Cortex of kidney (tissue), 1 donor: ENCODE results near the gene ATP11A.
"Not testable (repeated sequence)": the region's sequence is repeated elsewhere in the genome, so short reads cannot be mapped to it uniquely, and the experiment has no call there.

ENCODE experiments used
- DNase-seq: peaks from one replicate; lab custom pipeline; 2025; lab: John Stamatoyannopoulos, UW

ATP11A gene

DNA sequence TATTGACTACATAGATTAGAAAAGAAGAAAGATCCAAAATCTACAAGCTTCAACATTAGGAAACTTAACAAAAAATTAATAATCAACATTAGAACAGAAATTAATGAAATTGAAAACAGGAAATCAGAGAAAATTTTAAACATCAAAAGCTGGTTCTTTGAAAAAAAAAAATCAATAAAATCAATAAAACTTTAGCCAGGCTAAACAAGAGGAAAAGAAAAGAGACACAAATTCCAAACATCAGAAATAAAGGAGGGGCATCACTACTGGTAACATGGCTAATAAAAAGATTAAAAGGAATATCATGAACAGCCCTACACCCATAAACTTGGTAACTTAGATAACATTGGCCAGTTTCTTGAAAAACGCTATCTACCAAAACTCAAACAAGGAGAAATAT, 110.2 kb downstream of the ATP11A start:
- no peak for DNase-seq

DNA sequence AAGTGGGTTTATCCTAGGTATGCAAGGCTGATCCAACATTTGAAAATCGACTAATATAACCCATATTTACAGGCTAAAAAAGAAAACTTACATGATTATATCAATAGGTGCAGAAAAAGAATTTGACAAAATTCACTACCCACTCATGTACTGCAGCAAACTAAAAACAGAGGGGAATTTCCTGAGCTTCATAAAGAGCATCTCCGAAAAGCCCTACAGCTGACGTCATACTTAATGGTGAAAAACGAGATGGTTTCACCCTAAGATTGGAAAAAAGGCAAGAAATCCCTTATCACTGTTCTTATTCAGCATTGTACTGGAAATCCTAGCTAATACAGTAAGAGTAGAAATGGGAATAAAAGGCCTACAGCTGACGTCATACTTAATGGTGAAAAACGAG, 111.0 kb downstream of the ATP11A start:
- not testable (repeated sequence) for DNase-seq

DNA sequence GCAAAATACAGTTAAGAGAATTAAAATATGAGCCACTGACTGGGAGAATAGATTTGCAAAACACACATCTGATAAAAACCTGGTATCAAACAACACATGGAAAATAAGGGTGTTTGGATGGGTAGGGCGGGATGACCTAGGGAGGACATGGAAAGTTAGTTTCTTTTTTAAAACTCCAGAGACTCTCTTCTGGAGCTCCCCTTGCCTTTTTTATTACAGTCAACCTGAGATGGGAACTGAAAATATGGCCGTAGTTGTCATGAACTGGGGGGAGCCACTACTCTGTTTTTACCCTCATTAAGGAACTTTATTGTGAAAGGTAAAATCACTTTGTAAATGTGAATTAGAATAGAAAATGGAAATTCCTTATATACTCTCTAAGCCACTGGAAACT, 113.0 kb downstream of the ATP11A start:
- DNase-seq: no peak

DNA sequence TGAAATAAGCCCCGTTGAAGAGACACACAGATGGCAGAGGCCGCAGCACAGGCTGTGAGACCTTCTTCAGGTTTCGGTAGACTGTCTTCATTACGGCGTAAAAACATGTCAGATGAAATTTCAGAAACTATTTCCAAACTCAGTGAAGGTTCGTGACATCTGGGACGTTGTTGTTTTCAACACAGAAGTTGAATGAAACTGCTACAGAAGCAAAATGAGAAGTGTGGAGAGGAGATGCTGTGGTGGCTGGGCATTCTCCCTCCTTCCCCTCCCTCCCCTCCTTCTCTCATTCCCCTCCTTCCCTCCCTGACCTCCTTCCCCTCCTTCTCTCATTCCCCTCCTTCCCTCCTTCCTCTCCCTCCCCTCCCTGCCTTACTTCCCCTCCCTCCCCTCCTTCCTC, 113.6 kb downstream of the ATP11A start:
- no peak for DNase-seq

DNA sequence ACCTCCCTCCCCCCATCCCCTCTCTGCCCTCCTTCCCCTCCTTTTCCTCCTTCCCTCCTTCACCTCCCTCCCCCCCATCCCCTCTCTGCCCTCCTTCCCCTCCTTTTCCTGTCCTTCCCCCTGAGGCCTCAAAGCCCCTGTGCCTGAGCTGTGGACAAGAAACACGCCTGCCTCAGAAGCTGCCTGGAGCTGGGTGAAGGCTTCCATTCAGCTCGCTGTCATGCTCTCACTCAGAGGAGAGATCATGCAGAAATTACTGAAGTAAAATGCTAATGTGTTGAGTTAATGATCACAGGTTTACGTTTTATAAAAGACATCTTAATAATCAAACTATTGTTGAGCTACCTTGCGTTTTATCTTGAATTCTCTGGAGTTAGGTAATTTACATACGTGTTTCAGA, 114.5 kb downstream of the ATP11A start:
- no peak for DNase-seq

DNA sequence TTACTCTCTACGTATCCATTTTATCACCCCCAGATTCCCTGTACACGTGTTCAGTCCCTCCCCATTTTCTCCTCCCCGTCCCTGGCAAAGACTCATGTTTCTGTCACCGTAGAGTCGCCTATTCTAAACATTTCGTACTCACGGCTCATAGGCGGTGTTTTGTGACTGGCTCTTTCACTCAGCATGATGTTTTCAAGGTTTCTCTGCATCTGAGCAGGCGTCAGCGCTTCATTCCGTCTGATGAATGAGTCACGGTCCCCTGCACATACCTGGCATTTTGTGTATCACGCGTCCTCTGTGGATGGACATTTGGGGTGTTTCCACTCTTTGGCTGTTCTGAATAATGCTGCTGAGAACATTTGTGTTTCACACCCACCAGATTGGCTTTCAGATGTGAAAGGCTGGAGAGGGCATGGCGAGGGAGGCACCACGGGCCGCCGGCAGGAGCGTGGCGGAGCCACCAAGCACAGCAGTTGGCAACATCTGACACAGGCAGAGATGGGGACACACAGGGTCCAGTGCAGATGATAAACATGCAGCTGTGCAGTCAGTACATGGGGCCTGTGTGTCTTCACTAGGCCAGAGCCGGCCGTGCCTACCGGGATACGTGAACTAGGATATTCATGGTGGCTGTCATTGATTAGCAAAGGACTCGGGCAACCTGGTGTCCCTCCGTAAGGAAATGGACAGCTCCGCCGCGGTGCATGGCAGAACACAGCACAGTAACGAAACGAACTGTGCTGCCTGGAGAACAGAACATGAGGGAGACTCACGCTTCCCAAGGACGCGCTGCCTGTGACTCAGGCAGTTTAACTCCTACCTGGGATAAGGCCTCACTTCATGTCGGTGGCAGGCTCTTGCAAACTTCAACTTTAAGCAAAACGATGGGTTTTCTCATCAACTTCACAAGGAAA, 117.2 kb downstream of the ATP11A start:
- no peak for DNase-seq

DNA sequence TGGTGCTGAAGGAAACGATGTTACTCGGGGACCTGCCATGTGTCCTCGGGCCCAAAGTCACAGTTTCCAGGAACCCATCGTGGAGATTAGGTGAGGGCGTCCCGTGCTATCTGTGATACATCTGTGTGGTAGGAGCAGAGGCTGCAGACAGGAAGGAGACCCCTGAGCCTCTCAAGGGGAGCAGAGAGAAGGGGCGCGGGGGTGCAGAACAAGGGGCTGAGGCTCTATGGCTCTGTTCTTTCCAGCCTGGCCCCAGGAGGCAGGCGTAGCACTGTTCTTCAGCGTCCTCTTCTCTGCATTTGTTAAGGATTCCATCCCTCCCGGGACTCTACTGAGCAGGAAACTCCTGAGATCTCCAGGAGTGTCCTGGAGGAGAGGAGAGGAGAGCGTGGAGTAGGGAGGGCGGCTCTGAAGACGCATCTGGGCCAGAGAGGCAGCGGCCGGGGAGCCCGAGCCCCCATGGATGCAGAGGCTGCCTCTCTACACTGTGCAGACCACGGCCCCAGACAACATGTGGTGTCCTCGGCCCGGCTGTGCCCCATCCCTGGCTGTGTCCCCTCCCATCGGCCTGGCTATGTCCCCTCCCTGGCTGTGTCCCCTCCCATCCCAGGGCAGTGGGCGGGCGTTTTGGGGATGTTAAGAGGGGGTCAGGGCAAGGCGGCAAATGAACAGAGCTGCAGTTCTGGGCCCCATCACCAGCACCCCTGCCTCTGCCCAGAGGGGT, 118.0 kb downstream of the ATP11A start:
- DNase-seq: no peak

DNA sequence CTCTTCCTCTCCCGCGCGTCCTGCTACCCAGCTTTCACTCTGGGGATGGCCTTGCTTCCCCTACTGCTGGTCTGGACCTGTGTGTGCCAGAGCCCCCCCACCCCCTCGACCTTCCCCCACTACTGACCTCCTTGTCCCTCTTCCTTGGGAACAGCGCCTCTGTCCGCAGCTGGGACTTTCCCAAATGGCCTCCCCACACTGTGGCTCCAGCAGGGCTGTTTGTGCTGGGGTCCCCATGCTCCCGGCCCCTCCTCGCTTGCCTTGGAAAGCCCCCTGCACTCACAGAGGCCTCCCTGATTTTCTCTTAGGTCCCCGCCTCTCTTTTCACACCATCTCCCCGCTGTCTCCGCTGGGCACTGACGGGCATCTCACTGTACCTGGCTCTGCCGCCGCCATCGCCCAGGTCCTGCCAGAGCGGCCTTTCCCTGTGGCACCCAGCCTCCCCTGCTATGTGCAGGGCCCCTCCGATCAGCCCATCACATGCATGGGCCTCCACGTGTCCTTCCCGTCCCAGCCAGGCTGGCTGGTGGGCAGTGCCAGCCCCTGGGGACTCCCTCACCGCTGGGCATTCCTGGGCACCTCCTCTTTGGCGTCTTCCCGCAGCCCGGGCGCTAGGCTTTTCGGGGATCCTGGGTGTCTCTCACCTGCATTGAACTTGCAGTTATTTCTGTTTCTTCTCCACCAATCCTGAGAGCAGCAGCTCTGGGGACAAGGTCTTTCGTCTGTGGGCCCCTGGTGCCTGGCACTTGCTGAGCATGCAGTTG, 118.7 kb downstream of the ATP11A start:
- DNase-seq: no peak

DNA sequence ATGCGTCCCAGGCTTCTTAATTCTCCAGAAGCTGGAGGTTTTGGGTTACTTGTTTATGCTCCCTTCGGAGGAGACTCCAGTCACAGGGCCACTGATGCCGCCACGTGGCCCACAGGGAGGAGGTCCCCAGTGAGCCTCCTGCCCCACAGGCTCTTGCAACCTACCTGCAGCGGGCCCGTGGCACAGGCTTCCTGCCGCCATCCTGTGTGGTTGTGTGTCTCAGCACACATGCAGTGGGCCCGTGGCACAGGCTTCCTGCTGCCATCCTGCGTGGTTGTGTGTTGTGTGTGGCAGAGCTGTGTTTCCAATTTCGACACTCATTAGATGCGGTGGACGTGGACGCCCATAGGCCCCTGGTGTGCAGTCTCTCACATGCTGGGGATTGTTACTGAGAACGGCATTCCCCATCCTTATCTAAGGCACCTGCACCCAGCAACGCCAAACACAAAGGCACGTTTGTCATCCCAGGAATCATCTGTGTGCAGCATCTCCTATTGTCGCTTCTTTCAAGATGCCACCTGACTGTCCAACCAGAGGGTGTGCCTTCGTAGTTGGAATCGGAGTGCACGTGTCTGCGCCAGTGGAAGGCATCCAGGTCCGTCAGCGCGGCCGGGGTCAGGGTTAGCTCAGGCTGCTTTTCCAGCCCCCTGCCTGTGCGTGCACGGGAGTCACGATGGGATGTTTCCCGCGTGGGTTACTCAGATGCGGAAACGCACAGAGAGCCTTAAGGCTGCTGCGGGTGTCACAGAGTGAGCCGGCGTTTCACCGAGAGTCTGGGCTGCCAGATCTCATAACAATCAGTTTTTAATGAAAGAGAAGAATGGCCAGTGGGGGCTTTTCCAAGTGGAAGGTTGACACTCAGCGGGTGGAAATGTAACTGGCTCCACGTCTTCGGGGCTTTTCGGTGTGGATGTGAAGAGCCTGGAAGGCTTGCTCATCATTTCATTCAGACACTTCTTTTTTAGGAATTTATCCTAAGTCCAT, 119.8 kb downstream of the ATP11A start:
- no peak for DNase-seq

DNA sequence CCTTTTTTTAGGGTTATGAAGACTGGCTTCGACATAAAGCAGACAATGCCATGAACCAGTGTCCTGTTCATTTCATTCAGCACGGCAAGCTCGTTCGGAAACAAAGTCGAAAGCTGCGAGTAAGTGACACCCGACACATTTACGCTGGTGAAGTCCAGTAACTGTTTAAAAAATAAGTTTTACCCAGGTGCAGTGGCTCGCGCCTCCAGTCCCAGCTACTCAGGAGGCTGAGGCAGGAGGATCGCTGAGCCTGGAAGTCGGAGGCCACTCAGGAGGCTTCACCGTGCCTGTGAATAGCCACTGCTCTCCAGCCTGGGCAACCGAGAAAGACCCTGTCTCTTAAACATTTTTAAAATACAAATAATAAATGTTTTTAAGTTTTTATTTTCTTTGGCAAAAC, 120.8 kb downstream of the ATP11A start:
- no peak for DNase-seq

DNA sequence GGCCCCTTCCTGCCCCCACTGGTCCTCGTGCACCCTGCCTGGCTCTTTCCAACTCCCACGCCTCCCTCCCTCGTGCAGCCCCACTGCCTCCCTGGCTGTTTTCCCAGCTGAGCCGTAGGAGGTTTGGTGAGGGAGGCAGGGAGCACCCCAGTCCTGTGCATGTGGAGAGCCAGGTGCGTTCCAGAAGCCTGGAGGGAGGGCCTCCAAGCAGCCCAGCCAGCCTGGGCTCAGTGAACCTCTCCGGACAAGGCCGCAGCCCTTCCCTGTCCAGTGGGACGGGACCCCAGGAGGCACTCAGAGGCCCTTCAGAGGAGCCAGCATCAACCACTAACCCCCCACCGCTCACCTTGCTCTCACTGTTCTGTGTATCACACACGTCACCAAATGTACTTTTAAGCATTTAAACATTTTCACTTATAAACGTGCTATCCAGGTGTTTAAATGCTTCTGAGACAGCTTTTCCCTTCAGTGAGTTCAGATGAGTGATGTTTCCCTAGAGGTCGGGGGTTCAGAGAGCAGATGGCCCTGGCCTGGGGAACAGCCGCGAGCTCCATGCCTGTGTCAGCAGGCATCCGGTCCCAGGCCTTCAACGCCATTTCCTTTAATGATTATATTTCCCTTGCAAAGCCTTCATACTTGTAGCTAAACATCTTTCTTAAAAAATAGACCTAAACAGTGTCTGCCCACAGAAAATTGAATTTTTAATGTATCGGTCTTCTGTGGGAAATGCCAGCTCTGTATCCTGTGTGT, 122.6 kb downstream of the ATP11A start:
- DNase-seq: no peak

DNA sequence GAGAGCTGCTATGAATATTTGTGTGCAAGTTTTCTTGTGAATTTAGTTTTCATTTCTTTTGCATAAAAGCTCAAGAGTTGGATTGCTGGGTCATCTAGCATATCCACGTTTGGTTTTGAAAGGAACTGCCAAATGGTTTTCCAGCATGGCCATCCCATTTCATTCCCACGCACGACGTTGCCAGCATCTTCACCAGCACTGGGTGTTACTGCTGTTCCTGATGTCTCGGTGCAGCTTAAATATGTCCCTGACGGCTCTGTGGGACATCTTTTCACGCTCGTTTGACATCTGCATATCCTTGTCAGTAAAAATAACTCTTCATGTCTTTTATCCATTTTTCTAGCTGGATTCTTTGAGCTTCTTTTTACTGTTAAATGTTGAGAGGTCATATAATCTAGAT, 123.7 kb downstream of the ATP11A start:
- DNase-seq: no peak

DNA sequence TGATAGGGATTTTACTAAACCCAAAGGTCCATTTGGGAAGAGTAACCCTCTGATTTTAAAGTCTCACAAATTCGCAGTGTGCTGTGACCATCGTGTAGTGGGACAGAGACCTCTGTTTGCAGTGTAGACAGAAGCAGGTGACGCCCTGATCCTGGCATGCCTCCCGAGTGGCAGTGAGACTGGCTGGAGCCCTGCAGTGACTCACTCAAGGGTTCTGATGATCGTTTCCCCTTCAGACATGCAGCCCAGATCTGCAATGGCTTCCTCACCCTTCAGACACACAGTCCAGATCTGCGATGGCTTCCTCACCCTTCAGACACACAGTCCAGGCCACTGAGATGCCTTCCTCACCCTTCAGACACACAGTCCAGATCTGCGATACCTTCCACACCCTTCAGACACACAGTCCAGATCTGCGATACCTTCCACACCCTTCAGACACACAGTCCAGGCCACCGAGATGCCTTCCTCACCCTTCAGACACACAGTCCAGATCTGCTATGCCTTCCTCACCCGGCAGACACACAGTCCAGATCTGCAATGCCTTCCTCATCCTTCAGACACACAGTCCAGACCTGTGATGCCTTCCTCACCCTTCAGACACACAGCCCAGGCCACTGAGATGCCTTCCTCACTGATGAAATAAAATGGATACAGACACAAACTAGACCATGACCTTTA, 125.2 kb downstream of the ATP11A start:
- DNase-seq: no peak

DNA sequence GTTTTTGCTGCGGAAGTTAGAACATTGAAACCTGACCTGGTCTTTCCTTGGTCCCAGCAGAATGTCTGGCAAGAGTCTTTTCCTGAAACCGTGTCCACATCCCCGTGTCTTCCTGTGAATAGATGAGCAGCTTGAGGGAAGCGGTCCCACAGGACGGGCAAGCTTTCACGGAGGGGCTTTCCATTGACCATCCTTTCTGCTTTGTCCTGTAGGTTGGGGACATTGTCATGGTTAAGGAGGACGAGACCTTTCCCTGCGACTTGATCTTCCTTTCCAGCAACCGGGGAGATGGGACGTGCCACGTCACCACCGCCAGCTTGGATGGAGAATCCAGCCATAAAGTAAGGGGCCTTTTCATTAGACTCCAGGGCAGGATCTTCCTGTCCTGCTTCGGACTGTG, 126.0 kb downstream of the ATP11A start:
- DNase-seq: no peak

DNA sequence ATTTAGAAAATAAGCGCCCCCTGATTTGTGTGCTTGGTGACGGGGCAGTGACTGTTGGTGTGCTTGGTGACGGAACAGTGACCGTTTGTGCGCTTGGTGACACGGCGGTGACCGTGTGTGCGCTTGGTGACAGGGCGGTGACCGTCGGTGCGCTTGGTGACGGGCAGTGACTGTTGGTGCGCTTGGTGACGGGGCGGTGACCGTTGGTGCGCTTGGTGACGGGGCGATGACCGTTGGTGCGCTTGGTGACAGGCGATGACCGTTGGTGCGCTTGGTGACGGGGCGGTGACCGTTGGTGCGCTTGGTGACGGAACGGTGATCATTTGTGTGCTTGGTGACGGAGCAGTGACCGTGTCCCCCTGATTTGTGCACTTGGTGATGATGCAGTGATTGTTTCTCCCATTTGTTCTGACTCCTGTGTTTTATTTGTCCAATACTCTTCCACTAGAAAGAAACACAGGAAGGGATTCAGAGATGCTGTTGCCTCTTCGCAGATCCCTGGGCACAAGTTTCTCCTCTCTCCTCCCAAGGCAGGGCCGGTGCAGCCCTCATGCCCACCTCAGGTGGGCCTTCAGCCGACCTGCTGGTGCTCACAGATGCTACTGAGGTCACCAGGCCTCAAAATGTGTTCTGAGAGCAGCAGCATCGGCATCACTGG, 128.3 kb downstream of the ATP11A start:
- no peak for DNase-seq

DNA sequence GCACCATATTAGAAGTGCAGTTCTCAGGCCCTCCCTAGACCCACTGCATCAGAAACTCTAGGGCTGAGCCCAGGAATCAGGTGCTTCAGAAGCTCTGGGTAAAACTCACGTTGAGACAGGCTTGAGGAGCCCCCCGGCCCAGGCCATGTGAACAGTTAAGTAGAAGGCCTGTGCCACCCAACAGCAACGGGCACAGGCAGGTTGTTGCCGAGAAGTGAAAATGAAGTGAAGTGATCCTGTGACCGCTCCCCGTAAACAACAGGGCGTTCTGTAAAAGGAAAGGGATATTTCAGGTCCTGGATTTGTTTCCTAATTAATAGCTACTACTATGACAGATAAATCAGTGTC, 128.8 kb downstream of the ATP11A start:
- no peak for DNase-seq

DNA sequence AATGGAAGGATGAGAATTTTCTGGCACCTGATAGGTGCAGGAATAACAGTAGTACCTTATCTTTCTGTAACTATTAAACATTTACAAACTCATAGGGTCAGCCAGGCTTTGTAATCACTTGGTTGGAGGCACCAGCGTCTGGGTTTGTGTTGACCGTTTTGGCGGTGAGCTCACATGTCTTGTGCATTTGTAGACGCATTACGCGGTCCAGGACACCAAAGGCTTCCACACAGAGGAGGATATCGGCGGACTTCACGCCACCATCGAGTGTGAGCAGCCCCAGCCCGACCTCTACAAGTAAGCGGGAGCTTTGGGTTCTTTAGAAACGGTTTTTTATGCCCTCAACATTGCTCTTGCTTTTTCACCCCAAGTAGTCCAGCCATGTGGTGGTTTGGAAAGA, 129.3 kb downstream of the ATP11A start:
- DNase-seq: no peak

DNA sequence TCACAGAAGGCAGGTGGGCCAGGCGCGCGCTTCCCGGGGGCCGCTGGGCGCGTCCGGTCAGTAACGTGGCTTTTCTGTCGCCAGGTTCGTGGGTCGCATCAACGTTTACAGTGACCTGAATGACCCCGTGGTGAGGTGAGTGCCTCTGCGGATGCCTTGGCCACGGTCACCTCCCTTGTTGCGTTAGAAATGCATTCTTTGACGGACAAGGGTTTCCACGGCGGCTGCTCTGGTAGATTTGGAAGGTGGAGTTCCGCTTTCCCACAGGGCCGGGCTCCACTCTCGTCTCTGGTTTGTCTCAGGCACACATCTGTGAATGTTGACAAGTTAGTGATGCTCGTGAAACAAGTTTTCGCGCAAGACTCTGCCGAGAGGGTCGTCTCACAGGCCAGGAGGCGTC, 130.0 kb downstream of the ATP11A start:
- DNase-seq: no peak

DNA sequence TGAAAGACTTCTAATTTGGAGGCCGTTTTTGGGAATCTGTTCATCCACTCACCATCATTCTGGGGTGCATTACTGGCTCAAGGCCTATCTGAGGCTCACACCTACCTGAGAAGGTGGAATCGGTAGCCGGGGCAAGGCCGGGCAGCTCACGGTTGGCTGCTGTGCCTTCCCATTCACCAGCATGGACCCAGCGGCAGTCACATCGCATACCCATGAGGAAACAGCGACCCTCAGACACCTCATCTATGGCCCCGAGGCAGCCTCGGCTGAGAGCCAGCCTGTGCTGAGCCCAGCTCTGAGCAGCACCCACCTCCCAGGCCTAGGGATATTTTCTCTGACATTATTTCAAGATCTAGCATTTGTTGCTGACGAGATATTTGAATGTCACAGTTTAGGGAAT, 130.5 kb downstream of the ATP11A start:
- DNase-seq: no peak
